NCI-H2081 treated with DMSO at 0.1 percent for 48 hours (cell line): ENCODE data around the gene RGMB.

Experiments used
- DNase-seq: peaks from one replicate; lab custom pipeline; 2025; lab: John Stamatoyannopoulos, UW

The RGMB gene

GRCh38 chr5:98827588-98828284 is 54.3 kb downstream of the RGMB start:
- DNase-seq: no peak

GRCh38 chr5:98836175-98836574 is 62.7 kb downstream of the RGMB start:
- DNase-seq: no peak

- DNase-seq: no peak
These were observed 66.3 kb downstream of the RGMB start for GRCh38 chr5:98839469-98840383.

GRCh38 chr5:98840946-98841345 is 67.5 kb downstream of the RGMB start:
- DNase-seq: no peak

- DNase-seq: no peak
These were observed 70.0 kb downstream of the RGMB start for GRCh38 chr5:98843481-98843880.

- DNase-seq: no peak
These were observed 71.4 kb downstream of the RGMB start for GRCh38 chr5:98844865-98845264.

- no peak for DNase-seq
These were observed 72.4 kb downstream of the RGMB start for GRCh38 chr5:98845878-98846277.
